Liver (tissue), 9 donors: ENCODE results near the gene MYOM1. TPM values are rescaled to one million over a fixed set of nuclear protein-coding genes. Genes with fewer than 3 reads are reported as not detected.
A peak's percentile ranks its signal among the peaks of the same experiment; 100 is the strongest.

ENCODE experiments used
- DNase-seq: peaks from one replicate; pipeline ENCODE4 v3.0.0-alpha.2; 2017; ENCODE audit warnings: low spot score
- H3K27ac ChIP-seq, 2 donors: one replicate each; pipeline ENCODE4 v1.7.0; 2013; ENCODE audit warnings: inconsistent platforms in 2 of 2, low read length in 2 of 2, control low read depth in 1 of 2, low read depth in 1 of 2, mild to moderate bottlenecking in 1 of 2
- H3K27me3 ChIP-seq, 4 donors: one replicate each; pipeline versions ENCODE4 v1.6.1 to v1.7.0; 2013; ENCODE audit warnings: low read length in 3 of 4, inconsistent platforms in 1 of 4, mild to moderate bottlenecking in 1 of 4, moderate library complexity in 1 of 4; ENCODE audit not compliant: control insufficient read depth in 4 of 4, insufficient read depth in 4 of 4
- H3K36me3 ChIP-seq, 4 donors: one replicate each; pipeline versions ENCODE4 v1.6.1 to v1.7.0; 2013; ENCODE audit warnings: low read length in 3 of 4, mild to moderate bottlenecking in 3 of 4, low read depth in 1 of 4, moderate library complexity in 1 of 4; ENCODE audit not compliant: control insufficient read depth in 4 of 4, insufficient read depth in 3 of 4
- H3K4me1 ChIP-seq, 4 donors: one replicate each; pipeline versions ENCODE4 v1.6.1 to v1.7.0; 2013; ENCODE audit warnings: low read length in 3 of 4, mild to moderate bottlenecking in 3 of 4, moderate library complexity in 1 of 4; ENCODE audit not compliant: control insufficient read depth in 4 of 4, insufficient read depth in 4 of 4
- H3K4me3 ChIP-seq, 3 donors: one replicate each; pipeline versions ENCODE4 v1.6.1 to v1.7.0; 2013; ENCODE audit warnings: low read length in 3 of 3, control low read depth in 1 of 3, low read depth in 1 of 3, mild to moderate bottlenecking in 1 of 3
- H3K9ac ChIP-seq, 2 donors: one replicate each; pipeline ENCODE4 v1.7.0; 2013; ENCODE audit warnings: low read length in 2 of 2, mild to moderate bottlenecking in 2 of 2, moderate library complexity in 2 of 2, control low read depth in 1 of 2, low read depth in 1 of 2
- H3K9me3 ChIP-seq, 4 donors: one replicate each; pipeline versions ENCODE4 v1.6.1 to v1.7.0; 2013; ENCODE audit warnings: low read length in 3 of 4; ENCODE audit not compliant: control insufficient read depth in 4 of 4
- ATF3 ChIP-seq: IDR thresholded peaks from 2 replicates; pipeline ENCODE4 v1.6.1; 2016; ENCODE audit warnings: antibody characterized with exemption
- CTCF ChIP-seq: fragments of 150-350 bp; IDR thresholded peaks from 2 replicates; pipeline ENCODE4 v1.5.1; 2017; ENCODE audit warnings: improper control_type of control experiment, low read depth, low read length; ENCODE audit not compliant: missing input control
- EGR1 ChIP-seq, 2 donors: IDR thresholded peaks; 2 replicates each; pipeline ENCODE4 v1.6.1; 2016 to 2018; ENCODE audit warnings: antibody characterized with exemption in 2 of 2, low read depth in 2 of 2
- FOXA1 ChIP-seq: IDR thresholded peaks from 2 replicates; pipeline ENCODE4 v1.6.1; 2016; ENCODE audit warnings: antibody characterized with exemption
- FOXA2 ChIP-seq: IDR thresholded peaks from 2 replicates; pipeline ENCODE4 v1.6.1; 2016; ENCODE audit warnings: antibody characterized with exemption
- GABPA ChIP-seq, 2 donors: IDR thresholded peaks in 1 of 2; conservative IDR thresholded peaks in 1 of 2; 2 replicates each; pipeline ENCODE4 v1.6.1; 2016; ENCODE audit warnings: antibody characterized with exemption in 2 of 2, mild to moderate bottlenecking in 1 of 2, moderate library complexity in 1 of 2
- HNF4A ChIP-seq, 2 donors: conservative IDR thresholded peaks; 2 replicates each; pipeline ENCODE4 v1.6.1; 2016; ENCODE audit warnings: antibody characterized with exemption in 2 of 2, mild to moderate bottlenecking in 2 of 2
- HNF4G ChIP-seq: IDR thresholded peaks from 2 replicates; pipeline ENCODE4 v1.6.1; 2016; ENCODE audit warnings: antibody characterized with exemption
- JUND ChIP-seq, 2 donors: IDR thresholded peaks; 2 replicates each; pipeline ENCODE4 v1.6.1; 2016; ENCODE audit warnings: antibody characterized with exemption in 2 of 2
- MAX ChIP-seq: IDR thresholded peaks from 2 replicates; pipeline ENCODE4 v1.6.1; 2016; ENCODE audit warnings: antibody characterized with exemption
- NR2F2 ChIP-seq: IDR thresholded peaks from 2 replicates; pipeline ENCODE4 v1.6.1; 2016; ENCODE audit warnings: antibody characterized with exemption
- RAD21 ChIP-seq, 2 donors: IDR thresholded peaks; 2 replicates each; pipeline ENCODE4 v1.6.1; 2016; ENCODE audit warnings: antibody characterized with exemption in 2 of 2, mild to moderate bottlenecking in 2 of 2
- REST ChIP-seq: IDR thresholded peaks from 2 replicates; pipeline ENCODE4 v1.6.1; 2016; ENCODE audit warnings: antibody characterized with exemption, mild to moderate bottlenecking
- RXRA ChIP-seq, 2 donors: IDR thresholded peaks; 2 replicates each; pipeline ENCODE4 v1.6.1; 2017 to 2018; ENCODE audit warnings: antibody characterized with exemption in 2 of 2, mild to moderate bottlenecking in 1 of 2
- SP1 ChIP-seq: IDR thresholded peaks from 2 replicates; pipeline ENCODE4 v1.6.1; 2018; ENCODE audit warnings: antibody characterized with exemption, mild to moderate bottlenecking
- TAF1 ChIP-seq: conservative IDR thresholded peaks from 2 replicates; pipeline ENCODE4 v1.6.1; 2016; ENCODE audit warnings: antibody characterized with exemption, mild to moderate bottlenecking
- YY1 ChIP-seq: IDR thresholded peaks from 2 replicates; pipeline ENCODE4 v1.6.1; 2016; ENCODE audit warnings: antibody characterized with exemption, mild to moderate bottlenecking
- ZBTB33 ChIP-seq: IDR thresholded peaks from 2 replicates; pipeline ENCODE4 v1.6.1; 2016; ENCODE audit warnings: antibody characterized with exemption
- WGBS: extraction: QIAGEN DNeasy Blood & Tissue Kit; methylation state at CpG from one replicate; pipeline ENCODE4 v1.1.7; 2013; 5-methylcytosine and 5-hydroxymethylcytosine counted together
- polyA plus RNA-seq, 2 donors: library from polyadenylated mRNA; stranded (reverse) in 1 of 2; unstranded in 1 of 2; fragments of 200-250 nt in 1 of 2; fragments of >200 nt in 1 of 2; fragmentation: Nextera tagmentation in 1 of 2; extraction: Ambion mirVana in 1 of 2; gene quantifications; one replicate each; pipeline versions ENCODE4 v1.2.1 to v1.2.3, GENCODE V29; 2013 to 2015
- total RNA-seq, 2 donors: library from RNA; depleted of rRNA; stranded (reverse); fragments of >200 nt; gene quantifications; one replicate each; pipeline ENCODE4 v1.2.3, GENCODE V29; 2014
- donor health status: healthy.
- donor health status: healthy.
- donor health status: healthy.
- donor health status: healthy.
- donor health status: healthy.

Gene MYOM1
- total and polyA plus RNA-seq, 4 donors, result 10.1 to 48.4 (median 21.3) TPM

- TF ChIP-seq CTCF (no peak), HNF4A (conservative IDR thresholded peaks at IDR 0.05) (no peak)
Observed at GRCh38 chr18:3234457-3234856, 14.7 kb upstream of the MYOM1 start (continued).

GRCh38 chr18:3233433-3234168, 13.8 kb upstream of the MYOM1 start:
- Histone ChIP-seq H3K9ac (peak overlapping the region in 1 of 2 donors; percentile 32), H3K27me3 (no peaks in the 10 kb centered on the region), H3K4me3 (no peak overlapping the region), H3K36me3 (no peaks in the 10 kb centered on the region), H3K9me3 (no peaks in the 10 kb centered on the region), H3K27ac (peak overlapping the region; percentile 85 to 86), H3K4me1 (peaks cover 7 to 40% (median 20%) of the 10 kb centered on the region in 4 donors)
- 41% methylated on average over 4 of the region's 4 CpGs for whole genome bisulfite sequencing
- DNase-seq, result no peak
- TF ChIP-seq CTCF (no peak), ATF3 (peak; percentile 56), HNF4A (conservative IDR thresholded peaks at IDR 0.05) (peak; percentile 89 to 91), GABPA (IDR thresholded peaks at IDR 0.05 in 1 of 2, conservative IDR thresholded peaks at IDR 0.05 in 1 of 2) (peak in 1 of 2 donors; percentile 56), REST (peak; percentile 76), JUND (IDR thresholded peaks at IDR 0.05) (peak; percentile 75 to 83), SP1 (peak; percentile 97), EGR1 (IDR thresholded peaks at IDR 0.05; ENCODE audit: low read depth in 2 of 2) (peak; percentile 60 to 89), YY1 (peak; percentile 95), FOXA1 (peak; percentile 64), MAX (peak; percentile 96), NR2F2 (peak; percentile 91), ZBTB33 (peak; percentile 75), RAD21 (IDR thresholded peaks at IDR 0.05) (peak in 1 of 2 donors; percentile 27), FOXA2 (peak; percentile 73), HNF4G (peak; percentile 61), RXRA (IDR thresholded peaks at IDR 0.05) (peak; percentile 99), TAF1 (peak; percentile 68)
